Vagina (tissue), 2 donors: Measurements from ENCODE around the gene ATG5.

Source experiments
- POLR2A ChIP-seq, 2 donors: fragments of 450-650 bp; IDR thresholded peaks; one replicate each; pipeline ENCODE4 v1.6.1; 2017; ENCODE audit warnings: antibody characterized with exemption in 2 of 2, mild to moderate bottlenecking in 2 of 2, moderate library complexity in 2 of 2
- POLR2AphosphoS5 ChIP-seq, 2 donors: sonication (generic); formaldehyde crosslinking; IDR thresholded peaks; one replicate each; pipeline ENCODE4 v1.9.0; 2017; ENCODE audit warnings: antibody characterized with exemption in 2 of 2, mild to moderate bottlenecking in 2 of 2, low read depth in 1 of 2; ENCODE audit not compliant: insufficient read depth in 1 of 2
- TF ChIP-seq, protein P1 (sequence below), 3 experiments: fragments of 450-650 bp in 2 of 3; fragments of 200-600 bp in 1 of 3; sonication (generic) in 1 of 3; IDR thresholded peaks; one replicate each; pipeline ENCODE4 v1.5.1; 2017 to 2019; ENCODE audit warnings: antibody characterized with exemption in 3 of 3, mild to moderate bottlenecking in 2 of 3, moderate library complexity in 2 of 3

DNA sequence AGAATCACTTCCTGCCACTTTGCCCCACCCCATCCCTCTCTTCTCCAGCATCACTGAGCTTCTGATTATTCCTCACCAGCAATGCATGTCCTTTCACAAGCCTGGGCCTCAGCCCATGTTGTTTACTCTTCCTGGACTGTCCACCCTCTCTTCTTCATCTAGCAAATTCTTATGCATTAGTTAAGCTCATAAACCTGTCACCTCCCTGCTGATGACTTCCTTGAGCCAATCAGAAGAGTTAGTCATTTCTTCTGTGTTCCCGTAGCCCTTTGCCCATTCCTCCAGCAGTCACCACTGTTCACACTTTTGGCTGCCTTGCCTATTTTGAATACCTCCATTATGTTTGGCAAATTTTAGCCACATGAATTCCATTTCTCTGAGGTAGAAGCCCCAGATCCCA, 30.8 kb upstream of the ATG5 start:
- TF ChIP-seq POLR2A (IDR thresholded peaks at IDR 0.05): no peak
- TF ChIP-seq, protein P1, sequence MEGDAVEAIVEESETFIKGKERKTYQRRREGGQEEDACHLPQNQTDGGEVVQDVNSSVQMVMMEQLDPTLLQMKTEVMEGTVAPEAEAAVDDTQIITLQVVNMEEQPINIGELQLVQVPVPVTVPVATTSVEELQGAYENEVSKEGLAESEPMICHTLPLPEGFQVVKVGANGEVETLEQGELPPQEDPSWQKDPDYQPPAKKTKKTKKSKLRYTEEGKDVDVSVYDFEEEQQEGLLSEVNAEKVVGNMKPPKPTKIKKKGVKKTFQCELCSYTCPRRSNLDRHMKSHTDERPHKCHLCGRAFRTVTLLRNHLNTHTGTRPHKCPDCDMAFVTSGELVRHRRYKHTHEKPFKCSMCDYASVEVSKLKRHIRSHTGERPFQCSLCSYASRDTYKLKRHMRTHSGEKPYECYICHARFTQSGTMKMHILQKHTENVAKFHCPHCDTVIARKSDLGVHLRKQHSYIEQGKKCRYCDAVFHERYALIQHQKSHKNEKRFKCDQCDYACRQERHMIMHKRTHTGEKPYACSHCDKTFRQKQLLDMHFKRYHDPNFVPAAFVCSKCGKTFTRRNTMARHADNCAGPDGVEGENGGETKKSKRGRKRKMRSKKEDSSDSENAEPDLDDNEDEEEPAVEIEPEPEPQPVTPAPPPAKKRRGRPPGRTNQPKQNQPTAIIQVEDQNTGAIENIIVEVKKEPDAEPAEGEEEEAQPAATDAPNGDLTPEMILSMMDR (IDR thresholded peaks at IDR 0.05): no peak
- TF ChIP-seq POLR2AphosphoS5 (IDR thresholded peaks at IDR 0.05; ENCODE audit: insufficient read depth in 1 of 2, low read depth in 1 of 2): no peak
